Ovary (tissue), 9 donors: Measurements from ENCODE around the gene CCL27. TPM values are rescaled to one million over a fixed set of nuclear protein-coding genes. Genes with fewer than 3 reads are reported as not detected.
A peak's percentile ranks its signal among the peaks of the same experiment; 100 is the strongest.

Experiments
- DNase-seq, 5 donors: peaks; one replicate each; pipeline ENCODE4 v3.0.0-alpha.2; 2019 to 2020
- H3K27ac ChIP-seq, 2 donors: fragments of 200-600 bp; one replicate each; pipeline versions ENCODE4 v1.5.1 to v1.8.0; 2019 to 2022
- H3K27me3 ChIP-seq: fragments of 200-600 bp; one replicate; pipeline ENCODE4 v1.8.0; 2022
- H3K36me3 ChIP-seq: fragments of 200-600 bp; sonication (generic); one replicate; pipeline ENCODE4 v1.5.1; 2019
- H3K4me1 ChIP-seq: one replicate; pipeline ENCODE4 v1.8.1; 2013; ENCODE audit warnings: mild to moderate bottlenecking, moderate library complexity; ENCODE audit not compliant: insufficient read depth
- H3K4me3 ChIP-seq: fragments of 200-600 bp; sonication (generic); one replicate; pipeline ENCODE4 v1.5.1; 2017
- H3K9me3 ChIP-seq, 2 donors: fragments of 200-600 bp in 1 of 2; sonication (generic) in 1 of 2; one replicate each; pipeline versions ENCODE4 v1.5.1 to v1.8.1; 2013 to 2019; ENCODE audit warnings: mild to moderate bottlenecking in 1 of 2, moderate library complexity in 1 of 2
- CTCF ChIP-seq, 3 donors: fragments of 450-650 bp in 2 of 3; fragments of 200-600 bp in 1 of 3; IDR thresholded peaks; one replicate each; pipeline versions ENCODE4 v1.5.1 to v1.8.0; 2016 to 2022; ENCODE audit warnings: antibody characterized with exemption in 3 of 3, mild to moderate bottlenecking in 1 of 3
- EP300 ChIP-seq: sonication (generic); formaldehyde crosslinking; IDR thresholded peaks from one replicate; pipeline ENCODE4 v1.6.1; 2017; ENCODE audit warnings: antibody characterized with exemption
- POLR2A ChIP-seq: fragments of 450-650 bp; IDR thresholded peaks from one replicate; pipeline ENCODE4 v1.6.1; 2017; ENCODE audit warnings: antibody characterized with exemption, mild to moderate bottlenecking, moderate library complexity
- WGBS, 3 donors: extraction: QIAGEN DNeasy Blood & Tissue Kit in 1 of 3; methylation state at CpG; one replicate each; pipeline versions ENCODE4 v1.1.5 to v1.1.7; 2013 to 2017; 5-methylcytosine and 5-hydroxymethylcytosine counted together
- intact Hi-C, 4 donors: fragments of 100-400 bp; cut with DNase I; formaldehyde crosslinking; loops; one replicate each; pipeline versions ENCODE4 v1.11.0 to v1.15.1; 2022 to 2023
- polyA plus RNA-seq, 2 donors: library from polyadenylated mRNA; stranded (reverse); fragments of 200-250 nt in 1 of 2; fragments of 350-450 nt in 1 of 2; fragmentation: Illumina TruSeq in 1 of 2; extraction: RNeasy Lipid Tissue Mini Kit (QIAGEN cat#74804) in 1 of 2; gene quantifications; one replicate each; pipeline ENCODE4 v1.2.3, GENCODE V29; 2013 to 2014
- total RNA-seq, 7 donors: library from RNA; depleted of rRNA in 2 of 7; stranded (reverse); fragments of >200 nt in 2 of 7; fragmentation: NEBNext Ultra II Directional in 3 of 7; extraction: Animal tissue kit (Norgen Biotek cat#: 25700) in 3 of 7; gene quantifications; one replicate each; pipeline versions ENCODE4 v1.1.0 to v1.2.4, GENCODE V29; 2016 to 2023
- donor health status: DM: no; HTN: no; CAD: no; lungs with moderate emphysema.
- donor health status: DM: no; HTN: no; CAD: no.
- donor health status: Bipolar disorder and iron deficiency.
- donor health status: DM: yes; HTN: yes; CAD: no.
- donor health status: DM: no; HTN: no; CAD: no.
- donor health status: DM: yes; HTN: yes; CAD: no.

The CCL27 gene
- total and polyA plus RNA-seq, 9 donors = 0.21 to 1.1 (median 0.66) TPM; not detected in 4

DNA sequence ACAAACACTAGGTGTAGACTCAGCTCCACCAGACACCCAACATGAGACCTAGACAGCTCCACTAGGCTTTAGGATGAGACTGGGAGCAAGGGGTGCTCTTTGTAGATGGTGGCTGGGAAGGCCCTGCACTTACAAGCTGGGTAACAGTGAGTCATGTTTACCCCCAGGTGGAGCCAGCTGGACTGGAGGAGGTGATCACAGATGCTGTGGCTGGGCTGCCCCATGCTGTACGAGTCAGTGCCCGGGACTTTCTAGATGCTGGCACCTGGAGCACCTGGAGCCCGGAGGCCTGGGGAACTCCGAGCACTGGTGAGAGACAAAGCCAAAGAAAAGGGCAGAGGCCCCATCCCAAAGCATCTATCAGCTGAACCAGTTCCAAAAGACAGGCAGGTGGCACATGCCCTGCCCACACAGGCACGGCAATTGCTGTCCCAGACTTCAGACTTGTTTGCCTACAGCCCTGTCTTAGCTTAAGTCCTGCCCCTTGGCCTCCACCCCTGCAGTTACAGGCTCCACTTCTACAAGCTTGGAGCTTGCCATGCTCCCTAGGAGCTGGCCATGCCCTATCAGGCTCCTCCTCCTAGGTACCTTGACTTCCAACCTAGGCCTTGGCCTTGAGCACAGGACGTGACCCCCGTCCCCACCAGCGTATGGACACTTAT, 2.7 kb downstream of the CCL27 start:
- H3K36me3 ChIP-seq = no peaks in the 10 kb centered on the region
- H3K4me3 ChIP-seq = no peak overlapping the region
- H3K27me3 ChIP-seq = no peaks in the 10 kb centered on the region
- intact Hi-C loops = loop anchor here in 1 of 4 donors (10.0 kb wide), 1 partner anchor 1495 kb away; the partner anchor contains the start of gene B4GALT1
- H3K9me3 ChIP-seq = no peaks in the 10 kb centered on the region
- H3K4me1 ChIP-seq = peaks cover 6% of the 10 kb centered on the region
- DNase-seq = no peak
- TF ChIP-seq POLR2A (no peak), CTCF (IDR thresholded peaks at IDR 0.05) (no peak), EP300 (no peak)
- 86 to 91% (median 89%) methylated on average over 8 of the region's 8 CpGs for WGBS, 3 donors
- H3K27ac ChIP-seq = no peak overlapping the region

DNA sequence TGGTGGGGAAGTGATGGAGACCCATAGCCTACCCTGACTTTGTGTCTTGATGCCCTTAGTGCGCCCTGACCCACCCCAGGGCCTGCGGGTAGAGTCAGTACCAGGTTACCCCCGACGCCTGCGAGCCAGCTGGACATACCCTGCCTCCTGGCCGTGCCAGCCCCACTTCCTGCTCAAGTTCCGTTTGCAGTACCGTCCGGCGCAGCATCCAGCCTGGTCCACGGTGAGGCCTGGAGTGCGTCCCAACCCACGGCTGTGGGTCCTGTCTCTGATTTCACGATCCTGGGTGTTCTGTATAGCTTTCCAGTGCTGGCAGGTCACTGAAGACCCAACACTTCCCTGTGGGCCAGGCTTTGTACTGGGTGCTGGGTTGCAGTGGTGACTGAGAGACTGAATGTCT, 4.0 kb downstream of the CCL27 start:
- TF ChIP-seq CTCF (IDR thresholded peaks at IDR 0.05) (no peak), POLR2A (no peak), EP300 (no peak)
- intact Hi-C loops = no loop called here
- Histone ChIP-seq H3K36me3 (no peaks in the 10 kb centered on the region), H3K4me3 (no peak overlapping the region), H3K4me1 (peaks cover 16% of the 10 kb centered on the region), H3K27ac (no peak overlapping the region), H3K27me3 (no peaks in the 10 kb centered on the region), H3K9me3 (no peaks in the 10 kb centered on the region)
- no peak for DNase-seq
- WGBS, 3 donors = 83 to 95% (median 90%) methylated on average over 14 of the region's 14 CpGs

DNA sequence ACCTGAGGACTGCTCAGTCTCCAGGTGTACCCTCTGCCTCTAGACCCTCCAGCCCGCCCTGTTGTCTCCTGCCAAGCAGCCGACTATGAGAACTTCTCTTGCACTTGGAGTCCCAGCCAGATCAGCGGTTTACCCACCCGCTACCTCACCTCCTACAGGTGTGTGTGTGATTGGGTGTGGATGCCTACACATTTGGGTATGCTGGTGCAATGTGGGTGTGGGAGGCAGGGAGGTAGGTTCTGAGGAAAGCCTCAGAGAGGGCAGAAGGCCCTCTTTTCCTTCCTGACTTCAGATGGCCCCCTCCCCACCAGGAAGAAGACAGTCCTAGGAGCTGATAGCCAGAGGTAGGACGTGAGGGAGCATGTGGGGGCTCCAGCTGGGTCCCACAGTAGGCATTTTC, 5.5 kb downstream of the CCL27 start:
- no peak for DNase-seq
- Histone ChIP-seq H3K4me1 (peaks cover 29% of the 10 kb centered on the region), H3K4me3 (no peak overlapping the region), H3K9me3 (no peaks in the 10 kb centered on the region), H3K27me3 (no peaks in the 10 kb centered on the region), H3K36me3 (no peaks in the 10 kb centered on the region), H3K27ac (no peak overlapping the region)
- 90 to 96% (median 91%) methylated on average over 5 of the region's 5 CpGs for WGBS, 3 donors
- intact Hi-C loops = no loop called here
- TF ChIP-seq CTCF (IDR thresholded peaks at IDR 0.05) = no peak
- TF ChIP-seq POLR2A = no peak

- Histone ChIP-seq H3K27me3 (no peaks in the 10 kb centered on the region), H3K9me3 (no peaks in the 10 kb centered on the region), H3K4me3 (no peak overlapping the region), H3K4me1 (peaks cover 38% of the 10 kb centered on the region), H3K27ac (peak overlapping the region in 1 of 2 donors; percentile 81), H3K36me3 (no peaks in the 10 kb centered on the region)
- TF ChIP-seq EP300 (no peak), CTCF (IDR thresholded peaks at IDR 0.05) (no peak), POLR2A (no peak)
- intact Hi-C loops = no loop called here
- WGBS, 3 donors = 75 to 81% (median 81%) methylated on average over 5 of the region's 5 CpGs
- DNase-seq = peak in 2 of 5 donors; percentile 30 to 38
These were observed 7.1 kb downstream of the CCL27 start for GRCh38 chr9:34655394-34655793.
